Renal cortex interstitium (tissue), 11 donors: ENCODE results near the gene RPRML. TPM values are rescaled to one million over a fixed set of nuclear protein-coding genes. Genes with fewer than 3 reads are reported as not detected.

ENCODE experiments used
- DNase-seq, 11 donors: peaks; one replicate each; pipeline ENCODE4 v3.0.0-alpha.2; 2013; ENCODE audit warnings: low read depth in 9 of 11, low spot score in 4 of 11; ENCODE audit errors: extremely low read depth in 1 of 11
- polyA plus RNA-seq, 3 donors: library from polyadenylated mRNA; unstranded; fragments of 120-200 nt; gene quantifications; one replicate each; pipeline ENCODE4 v1.2.1, GENCODE V29; 2013; ENCODE audit not compliant: insufficient read length in 3 of 3

RPRML gene
- polyA plus RNA-seq, 3 donors = not detected

- DNase-seq = no peak
Observed at GRCh38 chr17:46950997-46951621, 27.9 kb downstream of the RPRML start.

DNA sequence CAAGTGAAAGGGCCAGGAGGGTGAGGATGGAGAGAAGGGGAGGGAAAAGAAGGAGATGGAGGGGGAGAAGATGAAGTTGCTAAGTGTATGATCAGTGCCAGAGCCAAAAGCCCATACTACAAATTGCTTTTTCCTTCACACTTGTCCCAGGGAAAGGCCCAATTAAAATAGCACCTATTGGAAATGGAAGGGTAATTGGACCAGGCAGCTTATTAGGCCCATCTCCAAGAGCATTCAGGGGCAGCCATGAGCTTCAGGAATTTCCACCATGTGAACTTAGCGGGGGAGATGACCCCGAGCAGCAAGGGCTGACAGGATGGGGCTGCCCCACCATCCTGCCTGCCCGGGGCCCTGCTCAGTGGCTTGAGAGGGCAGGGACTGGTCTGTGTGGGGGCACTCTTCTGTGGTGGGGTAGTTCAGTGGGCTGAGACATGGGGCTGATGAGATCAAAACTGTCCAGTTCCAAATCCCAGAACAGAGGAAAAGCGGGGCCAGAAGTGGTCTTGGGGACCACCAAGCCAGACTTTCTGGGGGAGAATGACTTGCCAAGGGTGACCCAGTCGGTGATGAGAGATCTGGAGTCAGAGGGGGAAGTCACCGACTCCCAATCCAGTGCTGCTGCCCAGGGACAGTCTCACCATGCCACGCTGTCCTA, 28.6 kb downstream of the RPRML start:
- DNase-seq = no peak

GRCh38 chr17:46949291-46950174, 29.5 kb downstream of the RPRML start:
- DNase-seq = no peak

GRCh38 chr17:46948544-46948943, 30.5 kb downstream of the RPRML start:
- DNase-seq = no peak

GRCh38 chr17:46947216-46947615, 31.8 kb downstream of the RPRML start:
- no peak for DNase-seq

DNA sequence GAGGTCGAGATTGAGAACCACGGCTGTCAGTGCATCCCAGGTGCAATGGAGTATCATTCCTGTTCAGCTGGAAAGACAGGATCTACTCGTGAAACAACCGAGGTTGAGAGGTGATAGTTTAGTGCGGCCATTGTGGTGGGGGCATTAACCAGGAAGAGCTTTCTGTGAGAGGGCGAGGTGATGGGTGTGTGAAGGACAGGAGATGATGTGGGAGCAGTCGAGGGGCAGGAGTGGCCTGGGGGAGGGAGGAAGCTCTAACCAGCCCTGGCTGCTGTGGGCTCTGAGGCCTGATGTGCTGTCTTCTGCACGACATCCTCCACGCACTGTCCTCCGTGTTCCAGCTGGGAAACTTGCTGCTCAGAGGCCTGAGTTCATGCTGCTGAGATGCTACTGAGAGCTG, 34.1 kb downstream of the RPRML start:
- DNase-seq = no peak

GRCh38 chr17:46943501-46944393, 35.3 kb downstream of the RPRML start:
- DNase-seq = no peak

DNA sequence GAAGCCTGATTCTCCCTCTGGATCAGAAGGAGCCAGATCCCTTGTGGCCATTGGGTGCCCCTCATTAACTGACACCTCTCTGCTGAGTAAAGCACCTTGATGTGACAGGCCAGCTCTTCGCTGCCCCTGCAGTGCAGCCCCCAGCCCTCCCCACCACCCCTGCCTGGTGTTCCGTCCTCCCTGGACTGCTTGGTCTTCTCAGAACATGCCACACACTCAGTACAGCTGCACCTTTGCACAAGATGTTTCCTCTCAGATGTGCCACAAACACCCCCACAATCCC, 35.9 kb downstream of the RPRML start:
- no peak for DNase-seq

DNA sequence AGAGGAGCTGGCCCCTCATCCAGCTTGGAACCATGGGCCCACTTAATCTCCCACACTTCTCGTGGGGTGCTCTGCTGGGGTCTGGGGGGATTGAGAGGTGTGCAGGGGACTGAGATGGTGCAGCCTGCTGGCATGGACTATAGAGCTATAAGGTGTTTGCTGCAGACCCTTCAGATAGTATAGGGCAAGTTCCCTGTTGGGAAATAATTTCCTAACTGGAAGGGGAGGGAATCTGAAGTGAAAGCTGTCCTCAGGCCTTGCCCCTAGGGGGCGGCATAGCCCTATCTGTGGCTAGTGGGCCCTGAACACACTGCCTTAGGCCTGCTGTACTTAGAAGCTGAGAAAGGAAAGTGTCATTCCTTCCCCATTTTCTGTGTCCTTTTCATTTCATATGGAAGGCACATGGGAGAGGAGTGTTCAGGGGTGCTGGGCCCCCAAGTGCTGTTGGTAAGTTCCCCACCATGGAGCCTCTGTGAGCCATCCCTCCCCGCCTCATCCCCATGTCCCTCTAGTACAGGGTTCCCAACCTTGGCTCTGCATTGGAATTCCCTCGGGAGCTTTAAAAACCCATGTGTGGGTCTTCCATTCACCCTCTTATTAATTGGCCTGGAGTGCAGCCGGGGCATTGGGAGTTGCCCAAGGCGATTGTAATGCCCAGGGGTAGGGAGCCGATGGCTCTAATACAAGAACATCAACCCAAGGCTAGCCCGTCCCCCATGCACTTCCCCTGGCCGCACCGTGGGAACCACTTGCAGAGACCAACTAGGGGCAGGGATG, 36.4 kb downstream of the RPRML start:
- DNase-seq = peak in 5 of 11 donors; percentile 46 to 59 (median 56)

GRCh38 chr17:46940692-46941404, 38.2 kb downstream of the RPRML start:
- peak in 9 of 11 donors; percentile 50 to 77 (median 68) for DNase-seq

DNA sequence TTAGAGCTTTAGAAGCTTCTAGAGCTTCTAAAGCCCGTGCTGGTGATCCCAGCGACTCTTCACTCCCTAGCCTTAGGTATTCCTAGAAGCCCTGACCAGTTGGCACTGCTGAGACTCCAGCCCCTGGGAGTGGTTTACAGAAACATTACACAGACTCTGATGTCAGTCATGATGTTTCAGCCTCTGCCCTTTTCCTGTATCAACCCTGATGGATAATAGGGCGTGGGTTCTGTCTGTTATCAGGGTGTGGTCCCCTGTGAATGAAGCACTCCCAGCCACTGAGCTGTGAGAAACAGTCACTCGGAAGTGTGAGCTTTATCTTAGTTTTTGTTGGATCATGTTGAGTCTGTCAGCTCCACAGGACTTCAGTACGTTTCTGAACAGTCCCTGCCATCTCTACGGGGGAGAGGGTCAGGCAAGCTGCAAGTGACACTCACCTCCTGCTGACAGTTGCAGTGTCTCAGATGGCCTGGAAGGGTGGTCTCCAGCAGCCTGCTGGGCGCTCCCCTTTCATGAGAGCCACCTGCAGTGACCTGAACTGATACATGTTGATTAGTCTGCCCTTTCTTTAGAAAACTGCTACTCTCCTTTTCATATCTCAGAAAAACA, 43.3 kb downstream of the RPRML start:
- DNase-seq = no peak

DNA sequence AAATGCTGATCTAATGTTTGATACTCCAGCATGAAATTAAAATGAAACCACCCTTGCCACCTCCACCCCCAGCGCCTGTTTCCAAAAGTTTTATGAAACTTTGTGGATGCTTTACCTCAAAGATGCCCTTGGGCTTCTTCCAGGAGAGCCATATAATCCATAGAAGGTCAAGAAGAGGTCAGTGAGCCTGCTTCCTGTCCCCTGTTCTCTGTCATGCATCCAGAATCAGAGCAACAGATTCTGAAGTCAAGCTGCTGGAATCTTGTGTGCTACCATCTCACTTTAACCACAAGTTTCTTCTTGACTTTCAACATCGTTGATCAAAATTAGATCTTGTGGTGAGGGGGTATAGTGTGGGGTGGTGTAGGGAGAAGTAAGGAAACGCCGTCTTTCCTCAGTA, 47.5 kb downstream of the RPRML start:
- no peak for DNase-seq

DNA sequence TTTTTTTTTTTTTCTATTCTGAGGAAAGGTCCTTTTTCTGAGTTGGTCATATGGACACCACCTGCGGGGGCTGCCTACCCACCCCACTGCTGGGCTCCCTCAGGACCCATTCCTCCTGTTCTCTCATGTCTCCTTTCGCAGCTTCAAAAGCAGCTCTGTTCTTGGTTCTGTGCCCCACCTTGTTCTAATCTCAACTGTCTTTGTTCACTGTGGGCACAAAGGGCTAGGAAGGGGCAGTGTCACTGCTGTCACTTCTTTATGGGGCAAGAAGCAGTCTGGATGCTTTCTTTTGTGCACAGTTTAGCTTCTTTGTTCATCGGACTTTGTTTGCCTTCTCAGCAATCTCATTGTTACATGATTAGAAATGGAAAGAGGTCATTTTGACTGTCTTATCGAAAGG, 49.0 kb downstream of the RPRML start:
- no peak for DNase-seq

DNA sequence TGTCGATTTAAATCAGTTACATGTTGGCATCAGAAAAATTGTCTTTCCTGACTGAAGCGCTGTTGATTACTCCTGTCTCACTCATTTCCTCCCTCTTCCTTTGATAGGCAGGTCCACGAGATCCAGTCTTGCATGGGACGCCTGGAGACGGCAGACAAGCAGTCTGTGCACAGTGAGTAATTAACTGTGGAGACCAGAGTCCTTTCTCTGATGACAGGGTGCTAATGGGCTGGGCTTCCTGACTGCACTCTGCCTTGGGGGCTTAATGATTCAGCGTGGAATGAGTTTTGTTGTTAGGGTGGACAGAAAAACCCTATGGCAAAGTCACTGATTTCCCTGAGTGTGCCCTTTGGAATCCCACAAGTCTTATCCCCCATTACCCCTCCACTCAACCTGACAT, 49.6 kb downstream of the RPRML start:
- no peak for DNase-seq

DNA sequence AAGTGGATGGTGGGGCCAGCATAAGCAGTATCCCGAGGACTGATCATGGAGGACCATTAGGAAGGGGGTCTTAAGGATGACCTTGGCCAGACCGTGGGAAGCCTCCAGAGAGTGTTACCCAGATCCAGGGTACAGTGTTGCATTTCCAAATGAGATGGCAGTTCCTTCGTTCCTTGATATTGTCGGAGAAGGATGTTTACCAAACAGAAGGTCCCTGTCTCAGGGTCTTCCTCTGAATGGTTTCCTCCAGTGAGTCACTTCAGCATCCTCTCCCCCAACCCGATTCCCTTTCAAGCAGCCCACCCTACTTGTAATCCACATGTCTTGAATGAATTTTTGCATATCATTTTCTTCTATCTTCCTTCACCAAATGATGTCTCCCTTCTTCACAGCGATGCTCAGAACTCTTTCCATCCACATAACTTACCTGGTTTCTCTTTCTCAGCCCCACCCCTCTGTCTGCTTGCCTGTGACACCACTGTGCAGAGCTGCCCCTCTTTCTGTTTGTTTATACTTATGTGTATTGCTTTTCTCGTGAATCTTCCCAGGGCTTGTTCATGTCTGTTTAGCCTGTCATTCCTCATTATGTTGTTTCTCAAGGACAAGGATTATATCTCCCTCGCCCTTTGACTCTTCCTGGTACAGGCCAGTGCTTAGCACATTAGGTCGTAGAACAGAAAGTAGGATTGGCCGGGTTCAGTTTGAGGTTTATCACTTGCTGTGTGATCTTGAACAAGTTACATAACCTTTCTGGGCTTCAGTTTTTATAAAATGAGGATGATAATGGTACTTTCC, 50.4 kb downstream of the RPRML start:
- DNase-seq = no peak
